ENCODE results near the gene OR9Q1.
"Not testable (repeated sequence)": the region's sequence is repeated elsewhere in the genome, so short reads cannot be mapped to it uniquely, and the experiment has no call there.

Gene OR9Q1

GRCh38 chr11:58135171-58135570 lies 111.5 kb downstream of the OR9Q1 start:
- no peak for DNase-seq (ENCODE audit: low read depth in 2 of 2)

GRCh38 chr11:58142761-58143160 lies 119.1 kb downstream of the OR9Q1 start:
- DNase-seq (ENCODE audit: low read depth in 2 of 2) = no peak

DNA sequence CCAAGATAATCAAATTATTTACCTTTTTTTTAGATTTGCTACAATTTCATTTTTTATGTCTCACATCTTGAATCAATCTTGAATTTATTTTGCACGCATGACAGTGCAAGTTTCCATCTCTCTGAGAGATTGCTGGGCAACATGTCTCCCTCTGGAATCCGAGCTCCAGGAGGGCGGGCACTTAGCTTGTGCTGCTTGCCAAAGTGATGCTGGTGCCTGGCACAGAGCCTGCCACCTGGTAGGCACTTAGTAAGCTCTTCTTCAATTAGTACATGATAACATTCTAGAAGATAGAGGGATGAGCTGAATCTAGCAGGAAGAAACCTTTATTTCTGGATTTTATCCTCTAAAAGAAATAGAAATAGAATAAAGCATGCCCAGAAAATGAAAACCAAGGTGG lies 129.1 kb downstream of the OR9Q1 start:
- no peak for DNase-seq (ENCODE audit: low read depth in 2 of 2)

DNA sequence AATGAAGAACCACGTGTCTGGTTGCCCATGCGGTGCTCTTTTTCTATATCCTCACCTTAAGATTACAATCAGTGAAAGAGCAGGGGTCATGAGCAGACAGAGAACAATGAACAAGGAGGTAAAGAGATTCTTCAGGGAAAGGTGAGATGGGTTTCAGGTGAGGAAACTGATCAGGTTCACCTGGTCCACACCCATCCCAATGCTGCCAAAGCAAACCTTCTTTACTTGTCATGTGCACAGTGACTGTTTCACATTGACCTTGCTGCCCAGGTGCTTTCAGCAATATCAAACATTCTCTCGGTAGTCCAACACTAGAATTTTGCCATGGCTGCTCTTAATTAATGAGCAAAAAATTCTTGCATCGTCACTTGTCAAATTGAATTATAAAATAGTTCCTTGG lies 140.7 kb downstream of the OR9Q1 start:
- DNase-seq (ENCODE audit: low read depth in 2 of 2) = no peak

- no peak for DNase-seq (ENCODE audit: low read depth in 2 of 2)
These were observed 141.3 kb downstream of the OR9Q1 start for GRCh38 chr11:58164990-58165389.

GRCh38 chr11:58165504-58166106 lies 141.9 kb downstream of the OR9Q1 start:
- no peak for DNase-seq (ENCODE audit: low read depth in 2 of 2)

DNA sequence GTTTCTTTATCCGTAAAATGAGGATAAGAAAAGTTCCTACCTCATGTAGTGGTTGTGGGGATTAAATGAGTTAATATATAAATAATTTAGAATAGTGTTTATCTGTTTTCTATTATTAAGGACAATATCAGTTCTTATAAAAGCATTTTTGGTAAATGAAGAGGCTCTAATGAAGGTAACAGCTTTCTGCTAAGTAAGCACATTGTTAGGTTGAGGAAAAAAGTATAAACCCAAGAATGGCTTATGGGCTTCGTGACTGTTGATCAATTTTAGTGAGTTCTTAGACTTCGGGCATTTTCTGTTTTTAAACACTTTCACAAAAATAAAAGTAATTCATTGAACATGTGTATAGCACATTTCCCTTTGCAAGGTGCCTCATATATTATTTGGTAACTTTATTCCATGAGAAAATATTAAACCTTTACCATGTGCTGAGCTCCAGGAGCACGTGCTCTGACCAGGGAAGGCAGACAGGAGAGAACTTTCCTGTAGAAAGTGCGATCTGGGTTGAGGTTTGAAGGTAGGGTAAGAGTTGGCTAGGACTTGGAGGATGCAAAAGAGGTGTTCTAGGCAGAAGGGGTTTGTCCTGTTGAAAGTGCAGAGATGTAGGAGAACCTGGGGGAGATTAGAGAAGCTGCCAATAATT lies 153.9 kb downstream of the OR9Q1 start:
- no peak for DNase-seq (ENCODE audit: low read depth in 2 of 2)

- no peak for DNase-seq (ENCODE audit: low read depth in 2 of 2)
These were observed 154.8 kb downstream of the OR9Q1 start for GRCh38 chr11:58178444-58178843.

GRCh38 chr11:58179648-58180047 lies 156.0 kb downstream of the OR9Q1 start:
- DNase-seq (ENCODE audit: low read depth in 2 of 2) = no peak

GRCh38 chr11:58186938-58187337 lies 163.3 kb downstream of the OR9Q1 start:
- DNase-seq (ENCODE audit: low read depth in 2 of 2) = no peak

DNA sequence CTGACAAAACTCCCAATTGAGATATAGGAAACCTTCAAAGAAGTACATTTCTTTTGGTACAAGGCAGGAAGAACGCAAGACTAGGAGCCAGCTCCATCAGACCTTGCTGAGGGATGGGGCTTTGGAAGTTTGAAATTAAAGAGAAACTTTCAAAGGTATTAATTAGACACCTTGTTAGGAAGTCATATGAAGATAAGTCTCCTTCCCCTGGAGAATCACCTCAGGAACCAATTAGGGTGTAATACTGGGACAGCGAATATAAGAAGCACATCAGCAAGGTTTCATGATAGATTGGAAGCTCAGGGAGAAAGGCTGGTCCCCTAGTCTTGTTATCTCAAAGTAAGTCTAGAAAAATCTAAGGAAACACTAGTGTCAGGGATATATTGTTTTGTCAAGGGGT lies 165.1 kb downstream of the OR9Q1 start, which contains the start of gene OR9Q2:
Gene OR9Q2 (plus strand): TSS at position 301 of the 400 bp plus-strand sequence. CDS start 1,421 bp downstream, outside the sequence.
- DNase-seq (ENCODE audit: low read depth in 2 of 2) = no peak

DNA sequence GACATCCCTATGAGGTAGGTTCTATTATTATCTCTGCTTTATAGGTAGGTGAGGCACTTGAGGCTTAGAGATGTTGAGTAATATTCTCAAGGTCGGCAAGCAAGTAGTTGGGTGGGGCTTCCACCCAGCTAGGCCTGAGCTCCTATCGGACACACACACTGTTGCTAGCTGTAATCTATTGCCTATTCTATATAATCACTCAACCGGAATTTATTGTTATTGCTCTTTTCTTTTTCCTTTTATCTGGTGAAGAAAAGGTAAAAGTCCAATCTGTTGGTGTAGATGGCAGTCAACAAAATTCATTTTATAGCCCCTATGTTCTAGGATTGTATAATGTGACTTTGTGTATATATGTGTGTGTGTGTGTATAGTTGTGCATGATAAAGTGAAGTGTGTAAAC lies 168.5 kb downstream of the OR9Q1 start:
- no peak for DNase-seq (ENCODE audit: low read depth in 2 of 2)

- no peak for DNase-seq (ENCODE audit: low read depth in 2 of 2)
These were observed 169.7 kb downstream of the OR9Q1 start for GRCh38 chr11:58193391-58193790.

DNA sequence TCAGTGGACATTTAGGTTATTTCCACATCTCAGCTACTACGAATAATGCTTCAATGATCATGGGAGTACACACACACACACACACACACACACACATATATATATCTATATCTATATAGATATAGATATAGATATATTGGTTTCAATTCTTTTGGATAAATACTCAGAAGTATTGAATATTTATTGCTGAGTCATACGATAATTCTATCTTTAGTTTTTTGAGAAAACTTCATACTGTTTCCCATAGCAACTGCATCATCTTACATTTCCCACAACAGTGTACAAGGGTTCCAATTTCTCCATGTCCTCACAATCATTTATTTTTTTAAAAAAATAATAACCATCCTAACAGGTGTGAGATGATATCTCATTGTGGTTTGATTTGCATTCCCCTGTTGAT lies 172.3 kb downstream of the OR9Q1 start:
- DNase-seq (ENCODE audit: low read depth in 2 of 2) = no peak

DNA sequence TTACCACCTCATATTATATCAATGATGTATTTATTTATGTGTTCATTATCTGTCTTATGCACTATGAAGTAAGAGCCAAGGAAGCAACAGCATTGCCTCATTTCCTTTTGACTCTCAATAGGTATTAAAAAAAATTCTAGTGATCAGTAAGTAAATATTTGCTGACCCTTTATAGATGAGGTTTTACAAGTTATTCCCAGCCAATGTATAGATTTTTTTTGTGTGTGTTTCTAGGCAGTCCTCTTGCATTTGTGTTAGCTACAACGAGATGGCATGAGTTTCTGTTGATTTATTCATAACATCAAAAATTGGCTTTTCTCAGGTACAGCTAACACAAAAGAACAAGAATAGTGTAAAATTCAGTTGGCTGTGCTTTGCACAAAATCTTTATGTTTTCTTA lies 175.6 kb downstream of the OR9Q1 start:
- no peak for DNase-seq (ENCODE audit: low read depth in 2 of 2)

- no peak for DNase-seq (ENCODE audit: low read depth in 2 of 2)
These were observed 180.4 kb downstream of the OR9Q1 start, which contains the start of gene OR1S2 for GRCh38 chr11:58204042-58204441. Gene OR1S2 (minus strand): TSS chr11:58204142. CDS start chr11:58204142, 0 bp downstream.

- not testable (repeated sequence) for DNase-seq (ENCODE audit: low read depth in 2 of 2)
These were observed 188.7 kb downstream of the OR9Q1 start, which contains the start of gene OR1S1 for GRCh38 chr11:58212420-58212819. Gene OR1S1 (plus strand): TSS chr11:58212720.

DNA sequence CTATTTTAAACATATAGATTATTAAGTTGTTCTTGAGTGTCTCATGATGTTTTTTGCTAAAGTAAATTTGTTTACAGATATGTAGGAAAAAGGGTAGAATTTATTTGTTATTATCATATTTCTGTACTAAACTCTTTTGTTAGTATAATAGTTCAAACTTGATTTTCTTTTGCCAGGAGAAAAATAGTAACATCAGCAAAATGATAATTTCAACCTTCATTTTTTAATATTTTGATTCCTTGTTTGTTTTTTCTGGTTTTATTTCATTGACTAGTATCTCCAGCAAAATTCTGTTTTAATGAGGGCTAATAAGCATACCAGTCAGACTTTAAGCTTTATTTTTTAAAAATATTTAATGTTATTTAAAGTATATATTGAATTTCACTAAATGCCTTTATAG lies 192.8 kb downstream of the OR9Q1 start:
- DNase-seq (ENCODE audit: low read depth in 2 of 2) = no peak

DNA sequence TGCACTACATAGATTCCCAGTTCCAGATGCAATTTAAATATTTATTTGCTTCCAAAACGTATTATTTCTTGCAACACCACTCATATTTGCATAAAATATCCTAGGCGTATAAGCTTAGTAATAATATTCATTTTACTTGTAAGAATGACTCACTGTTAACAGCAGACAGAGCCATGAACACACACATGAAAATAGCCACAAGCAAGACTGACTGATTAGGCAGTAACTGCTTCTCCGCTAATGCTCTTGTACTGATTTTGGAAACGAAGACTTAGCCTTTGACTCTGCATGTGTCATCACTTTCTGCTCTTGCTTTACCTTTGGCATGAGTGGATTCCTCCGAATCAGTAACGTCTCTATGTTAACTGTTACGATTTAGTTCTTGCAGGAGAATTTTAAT lies 199.0 kb downstream of the OR9Q1 start:
- DNase-seq (ENCODE audit: low read depth in 2 of 2) = no peak

- no peak for DNase-seq (ENCODE audit: low read depth in 2 of 2)
These were observed 204.4 kb downstream of the OR9Q1 start for GRCh38 chr11:58227956-58228615.
